ENCODE results near the gene ERCC6L2.

DNA sequence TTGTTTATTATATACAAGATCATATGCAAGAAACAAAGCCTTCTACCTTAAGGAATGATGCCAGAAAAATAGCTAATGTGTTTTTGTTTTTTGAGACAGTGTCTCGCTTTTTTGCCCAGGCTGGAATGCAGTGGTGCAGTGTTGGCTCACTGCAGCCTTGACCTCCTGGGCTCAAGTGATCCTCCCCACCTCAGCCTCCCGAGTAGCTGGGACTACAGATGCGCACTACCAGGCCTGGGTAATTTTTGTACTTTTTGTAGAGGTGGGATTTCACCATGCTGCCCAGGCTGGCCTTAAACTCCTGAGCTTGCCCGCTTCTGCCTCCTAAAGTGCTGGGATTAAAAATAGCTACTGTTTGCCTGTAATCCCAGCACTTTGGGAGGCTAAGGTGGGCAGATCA lies 15.1 kb downstream of the ERCC6L2 start:
- TF ChIP-seq CTCF (IDR thresholded peaks at IDR 0.05) = no peak
- TF ChIP-seq POLR2AphosphoS5 (IDR thresholded peaks at IDR 0.05) = no peak
